ENCODE measurements around the gene CDHR2. TPM values are rescaled to one million over a fixed set of nuclear protein-coding genes. Genes with fewer than 3 reads are reported as not detected.
A peak's percentile ranks its signal among the peaks of the same experiment; 100 is the strongest.

The CDHR2 gene
- total and polyA plus RNA-seq, 2 donors from 2014 or later: 4.2 to 8.0 TPM

DNA sequence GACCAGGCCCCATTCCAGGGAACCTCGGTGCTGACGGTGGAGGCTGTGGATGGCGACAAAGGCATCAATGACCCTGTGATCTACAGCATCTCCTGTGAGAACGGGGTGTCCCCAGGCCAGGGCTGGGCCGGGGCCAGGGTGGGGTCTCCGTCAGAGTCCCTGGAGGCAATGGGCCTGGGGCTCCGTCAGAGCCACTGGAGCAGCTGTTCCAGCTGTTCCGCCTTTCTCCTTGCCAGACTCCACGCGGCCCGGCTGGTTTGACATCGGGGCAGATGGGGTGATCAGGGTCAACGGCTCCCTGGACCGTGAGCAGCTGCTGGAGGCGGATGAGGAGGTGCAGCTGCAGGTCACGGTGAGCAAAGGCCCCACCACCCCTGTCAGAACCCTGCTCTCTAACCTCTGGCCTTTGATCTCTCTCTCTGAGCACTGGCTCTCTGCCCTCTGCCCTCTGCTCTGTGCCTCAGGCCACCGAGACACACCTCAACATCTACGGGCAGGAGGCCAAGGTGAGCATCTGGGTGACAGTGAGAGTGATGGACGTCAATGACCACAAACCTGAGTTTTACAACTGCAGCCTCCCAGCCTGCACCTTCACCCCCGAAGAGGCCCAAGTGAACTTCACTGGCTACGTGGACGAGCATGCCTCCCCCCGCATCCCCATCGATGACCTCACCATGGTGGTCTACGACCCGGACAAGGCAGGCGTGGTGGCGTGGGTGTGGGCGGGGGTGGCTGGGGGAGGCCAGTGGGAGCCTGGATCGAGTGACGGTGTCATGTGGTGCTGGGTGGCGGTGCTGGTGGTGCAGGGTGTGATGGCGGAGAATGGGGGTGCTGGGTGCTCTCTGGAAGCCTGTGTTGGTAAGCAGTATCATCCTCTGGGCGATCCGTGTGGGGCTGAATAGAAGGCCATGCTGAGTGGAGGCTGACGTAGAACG lies 26.6 kb downstream of the CDHR2 start:
- no peak for DNase-seq
- intact Hi-C loops (cut with DNase I): no loop called here
- TF ChIP-seq, protein P1, sequence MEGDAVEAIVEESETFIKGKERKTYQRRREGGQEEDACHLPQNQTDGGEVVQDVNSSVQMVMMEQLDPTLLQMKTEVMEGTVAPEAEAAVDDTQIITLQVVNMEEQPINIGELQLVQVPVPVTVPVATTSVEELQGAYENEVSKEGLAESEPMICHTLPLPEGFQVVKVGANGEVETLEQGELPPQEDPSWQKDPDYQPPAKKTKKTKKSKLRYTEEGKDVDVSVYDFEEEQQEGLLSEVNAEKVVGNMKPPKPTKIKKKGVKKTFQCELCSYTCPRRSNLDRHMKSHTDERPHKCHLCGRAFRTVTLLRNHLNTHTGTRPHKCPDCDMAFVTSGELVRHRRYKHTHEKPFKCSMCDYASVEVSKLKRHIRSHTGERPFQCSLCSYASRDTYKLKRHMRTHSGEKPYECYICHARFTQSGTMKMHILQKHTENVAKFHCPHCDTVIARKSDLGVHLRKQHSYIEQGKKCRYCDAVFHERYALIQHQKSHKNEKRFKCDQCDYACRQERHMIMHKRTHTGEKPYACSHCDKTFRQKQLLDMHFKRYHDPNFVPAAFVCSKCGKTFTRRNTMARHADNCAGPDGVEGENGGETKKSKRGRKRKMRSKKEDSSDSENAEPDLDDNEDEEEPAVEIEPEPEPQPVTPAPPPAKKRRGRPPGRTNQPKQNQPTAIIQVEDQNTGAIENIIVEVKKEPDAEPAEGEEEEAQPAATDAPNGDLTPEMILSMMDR (IDR thresholded peaks at IDR 0.05; ENCODE audit: borderline replicate concordance, extremely low read depth, insufficient read depth): no peak

DNA sequence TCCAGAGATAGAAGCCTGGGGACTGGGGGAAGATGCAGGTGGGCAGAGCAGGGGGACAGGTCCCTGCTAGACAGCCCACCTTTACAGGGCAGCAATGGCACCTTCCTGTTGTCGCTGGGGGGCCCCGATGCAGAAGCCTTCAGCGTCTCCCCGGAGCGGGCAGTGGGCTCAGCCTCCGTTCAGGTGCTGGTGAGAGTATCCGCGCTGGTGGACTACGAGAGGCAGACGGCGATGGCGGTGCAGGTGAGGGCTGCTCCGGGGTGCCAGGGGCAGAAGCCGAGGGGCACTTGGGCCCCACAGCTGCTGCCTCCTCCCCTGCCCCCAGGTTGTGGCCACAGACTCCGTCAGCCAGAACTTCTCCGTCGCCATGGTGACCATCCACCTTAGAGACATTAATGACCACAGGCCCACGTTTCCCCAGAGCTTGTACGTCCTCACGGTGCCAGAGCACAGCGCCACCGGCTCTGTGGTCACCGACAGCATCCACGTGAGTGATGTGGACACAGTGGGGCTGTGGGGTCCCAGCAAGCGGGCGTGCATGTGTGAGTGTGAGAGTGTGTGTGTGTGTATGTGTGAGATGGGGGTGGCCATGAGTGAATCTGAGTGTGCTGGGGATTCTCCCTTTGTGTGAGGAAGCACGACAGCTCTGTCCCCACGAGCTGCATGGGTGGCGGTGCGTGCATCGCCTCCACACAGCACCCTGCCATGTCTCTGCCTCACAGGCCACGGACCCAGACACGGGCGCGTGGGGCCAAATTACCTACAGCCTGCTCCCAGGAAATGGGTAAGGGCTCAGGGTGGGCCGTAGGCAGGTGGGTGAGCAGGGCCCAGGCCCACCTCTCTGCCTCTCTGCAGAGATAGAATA lies 28.4 kb downstream of the CDHR2 start:
- intact Hi-C loops (cut with DNase I): no loop called here
- DNase-seq: peak in 4 of 5 donors; percentile 79 to 86 (median 82)
- FAIRE-seq: no peak
- Histone ChIP-seq H3K27me3 (ENCODE audit: control insufficient read depth, insufficient read depth, low read length) (no peaks in the 10 kb centered on the region), H3K27ac (ENCODE audit: low read depth in 2 of 2, low read length in 2 of 2) (no peak overlapping the region), H3K4me3 (ENCODE audit: low read length in 3 of 3) (no peak overlapping the region), H3K36me3 (ENCODE audit: control insufficient read depth in 2 of 3, insufficient read depth in 3 of 3, low read length in 3 of 3) (no peaks in the 10 kb centered on the region), H3K9ac (ENCODE audit: low read length in 3 of 3) (no peak overlapping the region), H3K4me1 (ENCODE audit: control insufficient read depth in 2 of 3, insufficient read depth in 2 of 3, low read depth in 1 of 3, low read length in 3 of 3) (no peaks in the 10 kb centered on the region), H3K9me3 (ENCODE audit: control insufficient read depth in 2 of 3, insufficient read depth in 1 of 3, low read length in 3 of 3) (no peaks in the 10 kb centered on the region)
- TF ChIP-seq, protein P1 (IDR thresholded peaks at IDR 0.05; ENCODE audit: borderline replicate concordance, extremely low read depth, insufficient read depth): no peak

More for the DNA sequence above, 26.6 kb downstream of the CDHR2 start:
- Histone ChIP-seq H3K27me3 (ENCODE audit: control insufficient read depth, insufficient read depth, low read length) (no peaks in the 10 kb centered on the region), H3K27ac (ENCODE audit: low read depth in 2 of 2, low read length in 2 of 2) (no peak overlapping the region), H3K36me3 (ENCODE audit: control insufficient read depth in 2 of 3, insufficient read depth in 3 of 3, low read length in 3 of 3) (no peaks in the 10 kb centered on the region), H3K4me1 (ENCODE audit: control insufficient read depth in 2 of 3, insufficient read depth in 2 of 3, low read depth in 1 of 3, low read length in 3 of 3) (no peaks in the 10 kb centered on the region), H3K9me3 (ENCODE audit: control insufficient read depth in 2 of 3, insufficient read depth in 1 of 3, low read length in 3 of 3) (no peaks in the 10 kb centered on the region), H3K9ac (ENCODE audit: low read length in 3 of 3) (no peak overlapping the region), H3K4me3 (ENCODE audit: low read length in 3 of 3) (no peak overlapping the region)
- no peak for FAIRE-seq

DNA sequence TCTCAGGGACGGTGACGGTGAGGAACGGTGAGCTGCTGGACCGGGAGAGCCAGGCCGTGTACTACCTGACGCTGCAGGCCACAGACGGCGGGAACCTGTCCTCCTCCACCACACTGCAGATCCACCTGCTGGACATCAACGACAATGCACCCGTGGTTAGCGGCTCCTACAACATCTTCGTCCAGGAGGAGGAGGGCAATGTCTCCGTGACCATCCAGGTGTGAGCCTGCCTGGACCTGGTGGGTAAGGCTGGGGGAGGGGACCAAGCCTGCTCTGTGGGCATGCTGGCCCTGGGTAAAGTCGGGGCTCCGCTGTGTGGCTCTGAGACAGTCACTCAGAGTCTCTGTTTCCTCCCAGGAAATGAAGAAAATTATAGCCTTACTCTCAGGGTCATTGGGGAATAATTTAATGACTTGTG lies 29.3 kb downstream of the CDHR2 start:
- no peak for FAIRE-seq
- intact Hi-C loops (cut with DNase I): no loop called here
- no peaks in the 10 kb centered on the region for H3K27me3 ChIP-seq (ENCODE audit: control insufficient read depth, insufficient read depth, low read length)
- no peak overlapping the region for H3K9ac ChIP-seq (ENCODE audit: low read length in 3 of 3)
- DNase-seq: peak in 4 of 5 donors; percentile 73 to 86 (median 82)
- TF ChIP-seq, protein P1 (IDR thresholded peaks at IDR 0.05; ENCODE audit: borderline replicate concordance, extremely low read depth, insufficient read depth): peak; percentile 47
- no peaks in the 10 kb centered on the region for H3K4me1 ChIP-seq (ENCODE audit: control insufficient read depth in 2 of 3, insufficient read depth in 2 of 3, low read depth in 1 of 3, low read length in 3 of 3)
- no peak overlapping the region for H3K27ac ChIP-seq (ENCODE audit: low read depth in 2 of 2, low read length in 2 of 2)
- no peaks in the 10 kb centered on the region for H3K9me3 ChIP-seq (ENCODE audit: control insufficient read depth in 2 of 3, insufficient read depth in 1 of 3, low read length in 3 of 3)
- H3K36me3 ChIP-seq (ENCODE audit: control insufficient read depth in 2 of 3, insufficient read depth in 3 of 3, low read length in 3 of 3): no peaks in the 10 kb centered on the region
- no peak overlapping the region for H3K4me3 ChIP-seq (ENCODE audit: low read length in 3 of 3)
